ENCODE data around the gene ITIH4.

DNA sequence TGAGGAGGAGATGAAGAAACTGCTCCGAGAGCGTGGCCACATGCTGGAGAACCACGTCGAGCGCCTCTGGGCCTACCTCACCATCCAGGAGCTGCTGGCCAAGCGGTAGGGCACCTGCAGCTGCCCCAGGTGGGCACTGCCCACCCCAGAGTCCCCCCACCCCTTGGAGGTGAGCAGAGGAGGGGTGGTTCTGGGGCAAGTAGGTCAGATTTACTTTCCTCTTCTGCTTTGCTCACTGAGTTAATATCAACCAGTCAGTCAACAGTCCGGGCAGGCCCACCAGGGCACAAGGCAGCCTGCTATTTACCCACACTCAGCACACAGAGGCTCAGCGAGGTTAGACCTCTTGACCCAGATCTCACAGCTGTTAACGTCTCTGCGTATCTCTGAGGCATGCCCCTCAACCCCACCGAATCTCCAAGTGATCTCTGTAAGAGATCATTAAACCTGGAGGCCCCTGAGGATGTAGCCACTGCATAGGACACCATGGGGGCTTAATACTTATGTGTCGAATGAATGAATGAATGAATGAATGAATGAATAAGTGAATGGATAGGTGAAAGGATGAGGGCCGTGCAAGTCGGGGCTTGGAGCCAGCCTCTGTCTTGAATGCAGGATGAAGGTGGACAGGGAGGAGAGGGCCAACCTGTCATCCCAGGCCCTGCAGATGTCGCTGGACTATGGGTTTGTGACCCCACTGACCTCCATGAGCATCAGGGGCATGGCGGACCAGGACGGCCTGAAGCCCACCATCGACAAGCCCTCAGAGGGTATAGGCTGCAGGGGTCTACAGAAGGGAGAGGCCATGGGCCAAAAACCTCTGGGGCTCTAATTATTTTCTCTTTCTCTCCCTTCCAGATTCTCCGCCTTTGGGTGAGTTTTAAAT, 43.9 kb downstream of the ITIH4 start:
- TF ChIP-seq CTCF (IDR thresholded peaks at IDR 0.05) (no peak), EZH2 (IDR thresholded peaks at IDR 0.05; ENCODE audit: borderline replicate concordance, insufficient read depth, low read depth, low read length, poor library complexity, severe bottlenecking) (no peak)

All from B cell (primary cell).